Endothelial cell of umbilical vein (primary cell): ENCODE measurements around the gene PFDN6. TPM values are rescaled to one million over a fixed set of nuclear protein-coding genes. Genes with fewer than 3 reads are reported as not detected.

Experiments used
- BruUV-seq: library from RNA; stranded (reverse); fragments of 400-500 nt; replicated peaks from 2 replicates; lab custom pipeline; 2021; lab: Mats Ljungman, UMichigan
- CTCF ChIA-PET: fragments of 300-600, 350-600 bp; sonication (Branson Sonifier 250); formaldehyde crosslinking; loops from one replicate; lab custom pipeline; 2021; ENCODE audit warnings: antibody characterized with exemption, inconsistent platforms; lab: Charles Lee
- POLR2A ChIA-PET: fragments of 300-600, 350-600 bp; sonication (Branson Sonifier 250); formaldehyde crosslinking; loops from one replicate; lab custom pipeline; 2021; ENCODE audit warnings: antibody characterized with exemption, inconsistent platforms; lab: Charles Lee
- DNase-seq: peaks from one replicate; pipeline ENCODE4 v3.0.0-alpha.2; 2011; ENCODE audit warnings: low read depth, low spot score
- FAIRE-seq: peaks from 2 replicates; lab custom pipeline; 2011; peaks lifted over from hg19 to GRCh38; lab: Jason Lieb, UNC
- H2AFZ ChIP-seq: 2 replicates; pipeline ENCODE4 v1.6.0; 2012; ENCODE audit warnings: low read depth, low read length, control low read depth, inconsistent platforms
- H3K27ac ChIP-seq: 2 replicates; pipeline ENCODE4 v1.5.1; 2011; ENCODE audit warnings: low read depth, mild to moderate bottlenecking, control low read depth, low read length, moderate library complexity; ENCODE audit not compliant: insufficient read depth
- H3K27me3 ChIP-seq, 2 experiments: 2 replicates each; pipeline versions ENCODE4 v1.6.0 to v1.6.1; 2011; ENCODE audit warnings: low read length in 2 of 2, mixed read lengths in 1 of 2; ENCODE audit not compliant: control insufficient read depth in 2 of 2, insufficient read depth in 2 of 2
- H3K36me3 ChIP-seq, 2 experiments: 2 replicates in 1 of 2; 3 replicates in 1 of 2; pipeline ENCODE4 v1.5.1; 2011; ENCODE audit warnings: low read length in 2 of 2, mild to moderate bottlenecking in 1 of 2, moderate library complexity in 1 of 2; ENCODE audit not compliant: control insufficient read depth in 2 of 2, insufficient read depth in 2 of 2; ENCODE audit errors: extremely low read depth in 1 of 2
- H3K4me1 ChIP-seq: 3 replicates; pipeline ENCODE4 v1.5.1; 2011; ENCODE audit warnings: mild to moderate bottlenecking, low read length; ENCODE audit not compliant: control insufficient read depth, insufficient read depth; ENCODE audit errors: extremely low read depth
- H3K4me2 ChIP-seq: 2 replicates; pipeline ENCODE4 v1.6.1; 2011; ENCODE audit warnings: low read length, control low read depth, mixed read lengths; ENCODE audit not compliant: insufficient read depth
- H3K4me3 ChIP-seq, 3 experiments: fragments of 200-600 bp in 1 of 3; sonication (generic), shearing (Covaris generic) in 1 of 3; replicated peaks in 1 of 3; 2 replicates each; pipeline ENCODE4 v1.5.1; 2011 to 2016; ENCODE audit warnings: control low read depth in 3 of 3, low read length in 3 of 3, mild to moderate bottlenecking in 2 of 3, inconsistent platforms in 1 of 3, low read depth in 1 of 3, moderate library complexity in 1 of 3; ENCODE audit not compliant: insufficient read depth in 1 of 3
- H3K79me2 ChIP-seq: 2 replicates; pipeline ENCODE4 v1.6.0; 2012; ENCODE audit warnings: low read length, inconsistent platforms; ENCODE audit not compliant: control insufficient read depth, insufficient read depth
- H3K9ac ChIP-seq: replicated peaks from 2 replicates; pipeline ENCODE3; 2011; ENCODE audit warnings: low read length, control low read depth; ENCODE audit not compliant: insufficient read depth; ENCODE audit errors: extremely low read depth
- H3K9me1 ChIP-seq: replicated peaks from 3 replicates; pipeline ENCODE4 v1.6.0; 2011; ENCODE audit warnings: mild to moderate bottlenecking, low read length; ENCODE audit not compliant: control insufficient read depth, insufficient read depth; ENCODE audit errors: extremely low read depth
- H3K9me3 ChIP-seq: replicated peaks from 2 replicates; pipeline ENCODE4 v1.5.1; 2012; ENCODE audit warnings: low read length, inconsistent platforms; ENCODE audit not compliant: control insufficient read depth, insufficient read depth
- H4K20me1 ChIP-seq: replicated peaks from 2 replicates; pipeline ENCODE3; 2011; ENCODE audit warnings: mild to moderate bottlenecking, low read length; ENCODE audit not compliant: control insufficient read depth, insufficient read depth; ENCODE audit errors: extremely low read depth
- EZH2 ChIP-seq: IDR thresholded peaks from 2 replicates; pipeline ENCODE4 v1.6.1; 2012; ENCODE audit warnings: borderline replicate concordance, low read depth, mild to moderate bottlenecking, moderate library complexity, low read length, inconsistent platforms; ENCODE audit not compliant: severe bottlenecking
- FOS ChIP-seq: IDR thresholded peaks from 2 replicates; pipeline ENCODE4 v1.6.1; 2011; ENCODE audit warnings: mild to moderate bottlenecking, low read length, moderate library complexity, borderline replicate concordance; ENCODE audit not compliant: insufficient read depth
- GATA2 ChIP-seq: IDR thresholded peaks from 2 replicates; pipeline ENCODE4 v1.7.0; 2011; ENCODE audit warnings: low read depth, mild to moderate bottlenecking, moderate library complexity, mixed read lengths, low read length; ENCODE audit not compliant: insufficient read length, insufficient read depth
- JUN ChIP-seq: IDR thresholded peaks from 2 replicates; pipeline ENCODE4 v1.6.1; 2011; ENCODE audit warnings: borderline replicate concordance, low read depth; ENCODE audit not compliant: insufficient read length, insufficient read depth
- MYC ChIP-seq: IDR thresholded peaks from one replicate; pipeline ENCODE4 v1.6.1; 2011; ENCODE audit warnings: mild to moderate bottlenecking, low read depth, low read length
- POLR2A ChIP-seq: IDR thresholded peaks from 2 replicates; pipeline ENCODE4 v1.6.1; 2012; ENCODE audit warnings: low read depth, mild to moderate bottlenecking, control low read depth, low read length
- POLR2AphosphoS5 ChIP-seq: IDR thresholded peaks from 2 replicates; pipeline ENCODE4 v1.6.1; 2012; ENCODE audit warnings: low read depth, mild to moderate bottlenecking, control low read depth, low read length, moderate library complexity; ENCODE audit not compliant: insufficient read depth
- dilution Hi-C: fragments of 300-500 bp; cut with MboI; formaldehyde crosslinking; loops from one replicate; pipeline ENCODE4 v1.15.0; 2019; ENCODE audit warnings: low sequenced_read_pairs; ENCODE audit not compliant: extremely low pct_ligation_motif_present
- intact Hi-C: fragments of 100-400 bp; cut with micrococcal nuclease; formaldehyde crosslinking; loops from one replicate; pipeline ENCODE4 v1.10.0; 2022
- polyA plus RNA-seq, 4 experiments: library from polyadenylated mRNA; depleted of rRNA in 3 of 4; stranded (reverse) in 3 of 4; unstranded in 1 of 4; fragments of >200 nt; gene quantifications; 2 replicates each; pipeline versions ENCODE4 v1.2.1 to v1.2.3, GENCODE V29; 2011 to 2012; ENCODE audit warnings: missing spikeins in 1 of 4
- total RNA-seq: library from RNA; stranded (reverse); gene quantifications from 2 replicates; pipeline ENCODE4 v1.2.3, GENCODE V29; 2021
- TF ChIP-seq, protein P1 (sequence below): IDR thresholded peaks from 2 replicates; pipeline ENCODE4 v1.6.1; 2011; ENCODE audit not compliant: insufficient read depth, insufficient read length
- TF ChIP-seq, protein P2 (sequence below), 2 donors: IDR thresholded peaks; 1 replicate in 1 of 2; 2 replicates in 1 of 2; pipeline ENCODE4 v1.5.1; 2011; ENCODE audit warnings: low read length in 2 of 2, mild to moderate bottlenecking in 2 of 2, moderate library complexity in 2 of 2, control low read depth in 1 of 2, inconsistent platforms in 1 of 2, low read depth in 1 of 2; ENCODE audit not compliant: insufficient read depth in 1 of 2; ENCODE audit errors: extremely low read depth in 1 of 2

Gene PFDN6
- total and polyA plus RNA-seq, 2 donors (not counting 3 experiments of a cell fraction or from before 2014, with no cell fraction given), result 31.0 to 63.5 TPM

DNA sequence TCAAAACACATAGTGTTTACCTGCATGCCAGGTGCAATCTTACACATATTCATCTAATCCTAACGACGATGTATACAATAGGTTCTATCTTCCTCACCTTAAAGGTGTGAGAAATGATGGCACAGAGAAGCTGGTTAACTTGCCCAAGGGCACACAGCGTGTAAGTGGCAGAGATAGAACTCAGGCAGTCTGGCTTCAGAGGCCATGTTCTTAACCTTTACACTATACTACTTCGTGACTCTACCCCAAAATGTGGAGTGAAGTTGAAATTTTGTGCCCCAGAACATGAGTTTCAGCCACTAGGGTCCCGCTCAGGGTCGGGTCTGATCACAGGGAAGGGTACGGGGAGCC, 18.3 kb upstream of the PFDN6 start:
- H3K79me2 ChIP-seq, result peaks cover 48% of the 10 kb centered on the region
- ChIA-PET POLR2A (interaction anchor here (0.7 to 1.7 kb wide), 6 partner anchors 18 to 1005 kb away, joined by 5 to 10 read pairs (median 6); partner anchors contain the start of genes PFDN6, WDR46 and ZBTB22), CTCF (interaction anchor here (2.0 to 2.1 kb wide), 2 partner anchors 22 to 28 kb away, joined by 9 read pairs; partner anchors contain the start of gene RGL2)
- dilution Hi-C loops, result no loop called here
- TSS peak; percentile 77 for BruUV-seq
- no peaks in the 10 kb centered on the region for H3K9me3 ChIP-seq
- peaks cover 9 to 31% of the 10 kb centered on the region in 2 experiments for H3K36me3 ChIP-seq
- intact Hi-C loops, result loop anchor here (1.0 to 5.0 kb wide), 4 partner anchors 18 to 156 kb away; partner anchors contain the start of genes PFDN6 and WDR46
- peak overlapping the region; percentile 90 for H3K9ac ChIP-seq
- TF ChIP-seq FOS (no peak), POLR2A (no peak), JUN (no peak), GATA2 (no peak), EZH2 (no peak), POLR2AphosphoS5 (no peak), MYC (no peak)
- TF ChIP-seq, protein P1, sequence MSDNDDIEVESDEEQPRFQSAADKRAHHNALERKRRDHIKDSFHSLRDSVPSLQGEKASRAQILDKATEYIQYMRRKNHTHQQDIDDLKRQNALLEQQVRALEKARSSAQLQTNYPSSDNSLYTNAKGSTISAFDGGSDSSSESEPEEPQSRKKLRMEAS, result no peak
- TF ChIP-seq, protein P2, sequence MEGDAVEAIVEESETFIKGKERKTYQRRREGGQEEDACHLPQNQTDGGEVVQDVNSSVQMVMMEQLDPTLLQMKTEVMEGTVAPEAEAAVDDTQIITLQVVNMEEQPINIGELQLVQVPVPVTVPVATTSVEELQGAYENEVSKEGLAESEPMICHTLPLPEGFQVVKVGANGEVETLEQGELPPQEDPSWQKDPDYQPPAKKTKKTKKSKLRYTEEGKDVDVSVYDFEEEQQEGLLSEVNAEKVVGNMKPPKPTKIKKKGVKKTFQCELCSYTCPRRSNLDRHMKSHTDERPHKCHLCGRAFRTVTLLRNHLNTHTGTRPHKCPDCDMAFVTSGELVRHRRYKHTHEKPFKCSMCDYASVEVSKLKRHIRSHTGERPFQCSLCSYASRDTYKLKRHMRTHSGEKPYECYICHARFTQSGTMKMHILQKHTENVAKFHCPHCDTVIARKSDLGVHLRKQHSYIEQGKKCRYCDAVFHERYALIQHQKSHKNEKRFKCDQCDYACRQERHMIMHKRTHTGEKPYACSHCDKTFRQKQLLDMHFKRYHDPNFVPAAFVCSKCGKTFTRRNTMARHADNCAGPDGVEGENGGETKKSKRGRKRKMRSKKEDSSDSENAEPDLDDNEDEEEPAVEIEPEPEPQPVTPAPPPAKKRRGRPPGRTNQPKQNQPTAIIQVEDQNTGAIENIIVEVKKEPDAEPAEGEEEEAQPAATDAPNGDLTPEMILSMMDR (IDR thresholded peaks at IDR 0.05; ENCODE audit: extremely low read depth in 1 of 2, insufficient read depth in 1 of 2, low read depth in 1 of 2, low read length in 2 of 2), result no peak
- H4K20me1 ChIP-seq, result peaks cover 5% of the 10 kb centered on the region
- no peak for DNase-seq
- peak overlapping the region; percentile 94 for H3K4me2 ChIP-seq
- peak overlapping the region; percentile 47 to 96 (median 83) for H3K4me3 ChIP-seq
- H3K27ac ChIP-seq, result peak overlapping the region; percentile 85
- FAIRE-seq, result no peak
- no peaks in the 10 kb centered on the region for H3K9me1 ChIP-seq
- H3K27me3 ChIP-seq, result no peaks in the 10 kb centered on the region
- H2AFZ ChIP-seq, result peak overlapping the region; percentile 87
- H3K4me1 ChIP-seq, result peaks cover 41% of the 10 kb centered on the region
